Small intestine (tissue), 7 donors: Measurements from ENCODE around the gene TDRD7. TPM values are rescaled to one million over a fixed set of nuclear protein-coding genes. Genes with fewer than 3 reads are reported as not detected.
"Not testable (repeated sequence)": the region's sequence is repeated elsewhere in the genome, so short reads cannot be mapped to it uniquely, and the experiment has no call there.

ENCODE experiments used
- DNase-seq, 2 donors: peaks; one replicate each; pipeline versions ENCODE4 v3.0.0 to v3.0.0-alpha.2; 2013
- FAIRE-seq: peaks from 2 replicates; lab custom pipeline; 2012; peaks lifted over from hg19 to GRCh38; lab: Jason Lieb, UNC
- H3K27ac ChIP-seq, 3 donors: one replicate each; pipeline ENCODE4 v1.5.1; 2013; ENCODE audit warnings: low read length in 2 of 3, mild to moderate bottlenecking in 2 of 3, control low read depth in 1 of 3, inconsistent platforms in 1 of 3, low read depth in 1 of 3, moderate library complexity in 1 of 3
- H3K27me3 ChIP-seq, 3 donors: one replicate each; pipeline ENCODE4 v1.6.1; 2013; ENCODE audit warnings: low read length in 3 of 3, inconsistent platforms in 1 of 3; ENCODE audit not compliant: control insufficient read depth in 3 of 3, insufficient read depth in 3 of 3
- H3K36me3 ChIP-seq, 3 donors: one replicate each; pipeline ENCODE4 v1.6.1; 2013; ENCODE audit warnings: low read length in 3 of 3, inconsistent platforms in 1 of 3, low read depth in 1 of 3, mild to moderate bottlenecking in 1 of 3, moderate library complexity in 1 of 3; ENCODE audit not compliant: control insufficient read depth in 3 of 3, insufficient read depth in 2 of 3
- H3K4me1 ChIP-seq, 3 donors: one replicate each; pipeline ENCODE4 v1.6.1; 2013; ENCODE audit warnings: low read length in 2 of 3, inconsistent platforms in 1 of 3, low read depth in 1 of 3, mild to moderate bottlenecking in 1 of 3, moderate library complexity in 1 of 3; ENCODE audit not compliant: control insufficient read depth in 3 of 3, insufficient read depth in 2 of 3
- H3K4me3 ChIP-seq, 3 donors: one replicate each; pipeline ENCODE4 v1.5.1; 2013; ENCODE audit warnings: low read length in 3 of 3, control low read depth in 1 of 3, inconsistent platforms in 1 of 3, low read depth in 1 of 3, mild to moderate bottlenecking in 1 of 3, moderate library complexity in 1 of 3
- H3K9me3 ChIP-seq, 2 donors: one replicate each; pipeline ENCODE4 v1.6.1; 2013; ENCODE audit warnings: low read depth in 1 of 2, low read length in 1 of 2; ENCODE audit not compliant: control insufficient read depth in 2 of 2, insufficient read depth in 1 of 2
- WGBS, 3 donors: extraction: QIAGEN DNeasy Blood & Tissue Kit; methylation state at CpG; one replicate each; pipeline ENCODE4 v1.1.7; 2013; 5-methylcytosine and 5-hydroxymethylcytosine counted together
- polyA plus RNA-seq, 4 donors: library from polyadenylated mRNA; stranded (reverse) in 3 of 4; unstranded in 1 of 4; fragments of 200-250 nt in 3 of 4; fragments of 120-200 nt in 1 of 4; gene quantifications; one replicate each; pipeline versions ENCODE4 v1.2.1 to v1.2.3, GENCODE V29; 2013
- donor health status: healthy with polysubstance abuse.
- donor health status: control.
- donor health status: control.
- donor health status: Bipolar disorder and iron deficiency.
- donor health status: healthy.

Gene TDRD7
- polyA plus RNA-seq, 4 donors: 15.2 to 24.9 (median 20.3) TPM

DNA sequence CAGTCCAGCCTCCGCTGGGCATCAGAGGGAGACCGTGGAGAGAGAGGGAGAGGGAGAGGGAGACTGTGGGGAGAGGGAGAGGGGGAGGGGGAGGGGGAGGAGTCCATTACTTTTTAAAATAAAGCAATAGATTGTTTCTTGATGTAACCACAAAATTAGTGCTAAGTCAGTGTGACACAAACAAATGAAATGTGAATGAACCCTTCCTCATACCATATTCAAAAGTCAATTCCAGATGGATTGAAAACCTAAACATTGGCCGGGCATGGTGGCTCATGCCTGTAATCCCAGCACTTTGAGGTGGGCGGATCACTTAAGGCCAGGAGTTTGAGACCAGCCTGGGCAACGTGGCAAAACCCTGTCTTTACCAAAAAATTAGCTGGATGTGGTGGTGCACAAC is 87.0 kb downstream of the TDRD7 start:
- not testable (repeated sequence) for DNase-seq, FAIRE-seq, H3K9me3 ChIP-seq, H3K4me3 ChIP-seq, H3K27ac ChIP-seq
- Histone ChIP-seq H3K36me3 (peaks cover 0 to 11% (median 8%) of the 10 kb centered on the region in 3 donors), H3K27me3 (peaks cover 0 to 32% (median 10%) of the 10 kb centered on the region in 3 donors), H3K4me1 (peaks cover 0 to 17% (median 0%) of the 10 kb centered on the region in 3 donors)
- WGBS, 3 donors: 77 to 83% (median 81%) methylated on average over 5 of the region's 5 CpGs

DNA sequence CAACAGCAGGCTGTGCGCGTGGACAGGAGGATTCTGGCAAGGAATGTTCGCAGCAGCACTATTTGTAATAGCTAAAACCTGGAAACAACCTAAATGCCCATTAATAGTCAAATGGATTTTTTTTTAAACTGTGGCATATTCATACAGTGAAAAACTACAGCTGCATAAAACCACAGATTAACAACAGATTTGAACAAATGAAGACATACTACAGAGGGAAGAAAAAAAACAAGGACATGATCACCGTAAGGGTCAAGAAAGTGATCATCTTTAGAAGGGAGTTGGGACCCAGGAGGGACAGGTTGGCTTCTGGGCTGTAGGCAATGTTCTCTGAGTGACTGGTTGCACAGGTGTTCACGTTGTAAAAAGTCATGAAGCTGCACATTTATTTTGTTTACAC is 88.4 kb downstream of the TDRD7 start:
- H3K27ac ChIP-seq: no peak overlapping the region

DNA sequence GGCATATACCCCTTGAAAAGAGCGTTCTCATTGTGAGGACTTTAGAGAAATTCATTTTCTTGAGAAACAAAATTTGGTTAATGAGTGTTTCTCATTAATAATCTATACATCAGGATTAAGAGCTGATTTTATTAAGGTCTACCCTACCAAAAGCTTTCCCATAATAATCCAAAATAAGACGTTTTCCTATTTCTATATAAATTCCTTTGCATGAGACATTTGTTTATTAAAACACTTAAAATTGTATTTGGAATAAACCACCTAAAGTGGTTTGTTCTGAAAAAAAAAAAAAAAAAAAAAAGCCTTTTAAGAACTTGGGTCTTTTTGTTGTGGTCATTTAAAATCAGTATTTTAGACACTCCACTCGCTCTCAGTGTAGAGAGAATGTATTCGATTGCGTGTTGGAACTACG is 88.9 kb downstream of the TDRD7 start:
- H3K4me3 ChIP-seq: peak overlapping the region in 2 of 3 donors; percentile 19 to 65
- 14 to 16% (median 14%) methylated on average over 6 of the region's 6 CpGs for WGBS, 3 donors
- no peak for FAIRE-seq
- H3K27ac ChIP-seq: no peak overlapping the region
- DNase-seq: no peak
- peaks cover 0 to 8% (median 8%) of the 10 kb centered on the region in 3 donors for H3K36me3 ChIP-seq
- peaks cover 0 to 18% (median 0%) of the 10 kb centered on the region in 3 donors for H3K4me1 ChIP-seq
- peaks cover 0 to 51% (median 10%) of the 10 kb centered on the region in 3 donors for H3K27me3 ChIP-seq
- H3K9me3 ChIP-seq: no peaks in the 10 kb centered on the region

More for the DNA sequence above, 88.4 kb downstream of the TDRD7 start:
- H3K36me3 ChIP-seq: peaks cover 0 to 11% (median 8%) of the 10 kb centered on the region in 3 donors
- FAIRE-seq (no peak), DNase-seq (peak in 1 of 2 donors; percentile 8)
- H3K9me3 ChIP-seq: no peaks in the 10 kb centered on the region
- peaks cover 0 to 18% (median 0%) of the 10 kb centered on the region in 3 donors for H3K4me1 ChIP-seq
- peaks cover 0 to 46% (median 10%) of the 10 kb centered on the region in 3 donors for H3K27me3 ChIP-seq
- 29 to 54% (median 40%) methylated on average over 5 of the region's 5 CpGs for WGBS, 3 donors
- no peak overlapping the region for H3K4me3 ChIP-seq

DNA sequence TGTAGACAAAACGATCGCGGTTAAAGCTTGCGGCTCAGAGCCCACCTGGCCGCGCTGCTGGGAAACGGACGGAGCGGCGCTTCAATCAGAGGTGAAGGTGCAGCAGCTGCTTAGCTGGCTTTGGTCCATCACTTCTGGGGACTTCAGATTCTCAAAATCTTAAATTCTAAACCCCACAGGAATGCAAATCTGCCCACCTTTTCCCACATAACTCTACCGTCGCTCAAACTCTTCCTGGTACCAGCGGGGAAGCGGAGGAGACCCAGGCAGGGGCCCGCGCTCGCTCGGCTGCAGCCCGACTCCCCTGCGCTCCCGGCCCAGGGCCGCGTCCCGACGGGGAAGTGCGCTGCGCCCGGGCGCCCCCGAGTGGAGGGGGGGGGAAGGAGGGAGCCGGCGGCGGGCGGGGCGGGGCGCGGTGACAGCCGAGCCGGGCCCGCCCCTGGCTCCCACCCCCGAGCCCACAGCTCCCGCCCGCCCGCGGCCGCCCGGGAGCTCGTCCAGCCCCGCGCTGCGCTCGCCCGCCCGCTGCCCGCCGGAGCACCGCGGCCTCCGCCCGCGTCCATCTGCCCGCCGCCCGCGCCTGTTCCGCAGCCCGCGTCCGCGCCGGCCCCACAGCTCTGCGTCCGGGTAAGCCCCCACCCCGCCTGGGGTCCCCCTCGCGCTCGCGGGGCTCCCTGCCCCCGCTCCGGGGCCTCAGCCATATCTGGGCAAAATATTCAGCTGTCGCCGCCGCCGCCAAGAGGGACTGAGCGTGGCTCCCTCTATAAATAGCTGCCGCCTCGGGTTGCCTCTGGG is 89.5 kb downstream of the TDRD7 start, which contains the start of gene TMOD1:
TSS of gene TMOD1 (plus strand) at position 490 of the 795 bp plus-strand sequence. CDS start 22,523 bp downstream, outside the sequence.
- 0 to 1% (median 0%) methylated on average over 41 to 87 of the region's 87 CpGs for WGBS, 3 donors
- no peak for FAIRE-seq
- peak; percentile 64 to 68 for DNase-seq
- Histone ChIP-seq H3K36me3 (peaks cover 0 to 5% (median 4%) of the 10 kb centered on the region in 3 donors), H3K9me3 (no peaks in the 10 kb centered on the region), H3K4me1 (peaks cover 0 to 18% (median 0%) of the 10 kb centered on the region in 3 donors), H3K27ac (no peak within 1 kb of the TSS), H3K27me3 (peaks cover 0 to 56% (median 10%) of the 10 kb centered on the region in 3 donors), H3K4me3 (peak within 1 kb of the TSS; percentile 40 to 65 (median 55))

DNA sequence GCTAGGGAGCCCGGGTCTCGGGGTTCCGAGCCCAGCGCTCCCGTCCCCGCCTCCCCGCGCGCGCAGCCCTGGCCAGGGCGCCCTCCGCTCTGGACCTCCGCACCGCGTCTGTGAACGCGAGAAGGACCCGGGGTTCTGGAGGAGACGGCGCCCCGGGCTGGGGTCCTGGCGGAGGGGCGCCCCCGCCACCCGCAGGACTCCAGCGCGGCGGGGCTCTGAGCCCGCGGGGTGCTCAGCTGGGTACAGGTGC is 90.0 kb downstream of the TDRD7 start:
- no peaks in the 10 kb centered on the region for H3K36me3 ChIP-seq
- peak overlapping the region; percentile 40 to 65 (median 55) for H3K4me3 ChIP-seq
- H3K27me3 ChIP-seq: peaks cover 0 to 58% (median 10%) of the 10 kb centered on the region in 3 donors
- FAIRE-seq (no peak), DNase-seq (no peak)
- no peaks in the 10 kb centered on the region for H3K9me3 ChIP-seq
- WGBS, 3 donors: 0 to 1% (median 1%) methylated on average over 28 to 30 of the region's 30 CpGs
- H3K27ac ChIP-seq: no peak overlapping the region
- H3K4me1 ChIP-seq: peaks cover 0 to 18% (median 0%) of the 10 kb centered on the region in 3 donors

DNA sequence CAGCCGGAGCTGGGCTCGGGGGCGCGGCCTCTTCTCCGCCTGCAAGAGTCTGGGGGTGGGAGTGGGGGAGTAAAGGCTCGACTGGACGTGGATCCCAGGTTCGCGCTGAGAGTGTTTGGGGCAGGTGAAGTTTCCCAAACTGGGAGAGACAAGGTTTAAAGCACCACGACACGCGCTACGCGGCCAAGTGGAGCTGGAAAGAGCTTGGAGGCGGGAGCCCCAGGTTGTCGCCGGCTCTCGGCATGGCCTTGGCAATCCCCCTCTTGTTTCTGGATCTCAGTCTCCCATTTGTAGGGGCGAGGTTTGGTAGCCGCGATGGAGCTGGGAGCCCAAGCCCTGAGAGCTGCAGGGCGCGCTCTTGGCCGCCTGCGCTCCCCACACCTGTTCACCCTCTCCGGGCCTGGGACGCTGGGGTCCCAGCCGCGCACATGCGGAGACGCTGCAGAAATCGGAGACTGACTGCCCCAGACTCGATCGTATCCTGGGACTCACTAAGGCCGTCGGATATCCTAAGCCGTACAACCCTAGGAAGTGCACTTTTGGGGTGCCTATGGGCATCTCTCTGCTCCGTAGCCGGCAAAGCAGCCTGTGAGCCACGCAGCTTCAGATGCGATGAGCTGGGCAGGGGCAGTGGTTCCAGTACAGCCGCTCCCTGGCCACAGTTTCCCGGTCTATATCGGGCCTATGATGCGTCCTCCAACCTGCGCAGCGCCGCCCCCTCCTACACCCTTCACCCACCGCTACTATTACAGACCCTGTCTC is 90.5 kb downstream of the TDRD7 start:
- no peak overlapping the region for H3K27ac ChIP-seq
- H3K36me3 ChIP-seq: no peaks in the 10 kb centered on the region
- peaks cover 0 to 58% (median 10%) of the 10 kb centered on the region in 3 donors for H3K27me3 ChIP-seq
- DNase-seq (peak in 1 of 2 donors; percentile 41), FAIRE-seq (no peak)
- peak overlapping the region in 2 of 3 donors; percentile 40 to 65 for H3K4me3 ChIP-seq
- WGBS, 3 donors: 1 to 5% (median 2%) methylated on average over 45 to 49 of the region's 49 CpGs
- peaks cover 0 to 18% (median 0%) of the 10 kb centered on the region in 3 donors for H3K4me1 ChIP-seq
- no peaks in the 10 kb centered on the region for H3K9me3 ChIP-seq

DNA sequence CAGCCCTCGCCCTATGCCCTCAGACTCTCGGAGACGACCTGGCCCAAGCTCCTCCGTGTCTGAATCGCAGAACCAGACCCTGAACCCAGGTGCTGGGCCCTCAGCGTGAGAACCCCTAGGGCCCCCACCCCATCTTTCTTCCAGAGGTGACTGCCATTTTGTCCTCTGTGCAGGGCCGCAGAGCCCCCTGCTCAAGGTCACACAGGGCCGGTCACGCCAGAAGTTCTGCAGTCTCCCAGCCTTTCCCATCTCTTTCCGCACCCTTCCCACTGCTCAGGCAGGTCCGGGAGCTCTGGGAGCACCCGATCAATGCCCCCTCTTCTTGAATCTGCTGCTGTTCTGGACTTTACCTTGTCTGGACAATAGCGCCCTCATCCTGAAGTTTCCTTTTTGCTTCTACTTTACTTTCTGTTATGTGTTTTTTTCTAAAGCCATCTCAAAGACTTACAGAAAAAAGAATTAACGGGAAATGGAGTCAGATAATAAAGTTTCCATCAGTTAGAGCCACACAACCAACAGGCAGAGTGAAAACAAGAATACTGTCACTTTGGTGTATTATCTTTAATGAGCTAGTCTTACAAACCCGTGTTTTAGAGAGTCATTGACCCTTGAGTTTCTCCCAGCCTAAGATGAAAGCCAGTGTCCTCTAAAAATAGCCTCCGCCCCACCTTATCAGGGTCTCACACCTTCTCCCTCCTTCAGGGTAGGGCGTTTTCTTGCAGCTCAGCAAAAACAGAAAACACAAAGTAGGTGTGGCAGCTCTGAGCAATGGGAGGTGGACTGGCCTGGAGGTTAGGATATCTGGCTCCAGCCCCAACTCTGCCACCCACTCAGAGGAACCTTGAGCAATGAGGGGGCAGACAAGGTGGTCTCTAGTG is 91.3 kb downstream of the TDRD7 start:
- FAIRE-seq (no peak), DNase-seq (peak; percentile 32)
- no peaks in the 10 kb centered on the region for H3K36me3 ChIP-seq
- H3K27me3 ChIP-seq: peaks cover 0 to 58% (median 10%) of the 10 kb centered on the region in 3 donors
- peak overlapping the region in 1 of 3 donors; percentile 22 for H3K27ac ChIP-seq
- 10 to 35% (median 22%) methylated on average over 17 of the region's 17 CpGs for WGBS, 3 donors
- H3K9me3 ChIP-seq: no peaks in the 10 kb centered on the region
- peaks cover 0 to 18% (median 0%) of the 10 kb centered on the region in 3 donors for H3K4me1 ChIP-seq
- peak overlapping the region in 1 of 3 donors; percentile 40 for H3K4me3 ChIP-seq
